HepG2 (cell line): ENCODE data around the gene TSPAN18.

Experiments
- HNRNPH1 ChIP-seq: fragments of 200-400 bp; formaldehyde crosslinking; optimal IDR thresholded peaks from 2 replicates; pipeline ENCODE3; 2017; ENCODE audit warnings: mild to moderate bottlenecking, low read depth, low read length
- SUZ12 ChIP-seq: fragments of 150-350 bp; IDR thresholded peaks from 2 replicates; pipeline ENCODE4 v1.6.1; 2014; ENCODE audit warnings: low read depth, low read length
- YY1 ChIP-seq: IDR thresholded peaks from 2 replicates; pipeline ENCODE4 v1.6.1; 2011; ENCODE audit warnings: low read length, low read depth, moderate library complexity, mild to moderate bottlenecking; ENCODE audit not compliant: insufficient read depth, insufficient replicate concordance

DNA sequence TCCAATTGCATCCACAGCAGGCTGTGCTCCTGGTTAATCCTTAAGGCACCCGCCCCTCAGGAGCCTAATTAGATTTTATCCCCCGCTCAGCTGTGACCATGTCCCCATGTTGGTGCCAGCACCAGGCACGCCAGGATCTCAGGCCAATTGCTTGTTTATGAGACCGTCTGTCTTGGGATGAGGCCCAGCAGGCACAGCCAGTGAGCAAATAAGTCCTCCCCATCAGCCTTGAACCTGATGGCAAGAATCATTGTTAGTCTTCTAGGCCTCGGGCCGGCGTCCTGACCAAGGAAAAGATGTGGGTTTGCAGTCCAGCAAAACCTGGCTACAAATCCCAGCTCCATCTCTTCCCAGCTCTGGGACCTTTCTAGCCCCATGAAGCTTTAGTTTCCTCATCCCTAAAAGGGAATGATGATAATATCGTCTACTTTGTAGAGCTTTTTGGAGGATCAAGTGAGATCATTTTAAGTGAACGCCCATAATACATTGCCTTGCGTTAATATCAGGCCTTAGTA, 166.6 kb downstream of the TSPAN18 start:
- no peak for TF ChIP-seq HNRNPH1
- TF ChIP-seq SUZ12 = no peak
- TF ChIP-seq YY1 = no peak
